ENCODE data around the gene PIP5K1C. TPM values are rescaled to one million over a fixed set of nuclear protein-coding genes. Genes with fewer than 3 reads are reported as not detected.

The PIP5K1C gene
- total and polyA plus RNA-seq, 9 of the 15 experiments (the other 6 are each of a cell fraction or from before 2014, with no cell fraction given): 0.38 to 22.1 (median 4.1) TPM

GRCh38 chr19:3623716-3624115 is 76.6 kb downstream of the PIP5K1C start:
- DNase-seq (ENCODE audit: extremely low read depth in 1 of 4, low spot score in 3 of 4) (no peak), FAIRE-seq (no peak), ATAC-seq (no peak)
- Histone ChIP-seq H3K27ac (ENCODE audit: extremely low read depth, low read depth, low read length) (no peak overlapping the region), H3K9me1 (ENCODE audit: control insufficient read depth, insufficient read depth, low read length) (no peaks in the 10 kb centered on the region), H2AFZ (ENCODE audit: low read depth, low read length) (no peak overlapping the region), H3K9me3 (replicated peaks; ENCODE audit: control insufficient read depth, insufficient read depth, low read depth, low read length) (no peaks in the 10 kb centered on the region), H4K20me1 (replicated peaks; ENCODE audit: control insufficient read depth, insufficient read depth, low read length) (peaks cover 11% of the 10 kb centered on the region; the same call in 1 of the 2 replicates), H3K27me3 (ENCODE audit: control insufficient read depth in 2 of 2, insufficient read depth in 2 of 2, low read length in 2 of 2) (no peaks in the 10 kb centered on the region), H3K79me2 (ENCODE audit: control insufficient read depth, insufficient read depth, low read length) (peaks cover 28% of the 10 kb centered on the region), H3K4me2 (ENCODE audit: insufficient read depth, low read length) (no peak overlapping the region), H3K9ac (ENCODE audit: insufficient read depth in 1 of 2, low read depth in 2 of 2, low read length in 2 of 2) (peak overlapping the region in 1 of 2 experiments; percentile 78; a peak in 2 of 4 replicates), H3K36me3 (ENCODE audit: control insufficient read depth, insufficient read depth, low read length) (peaks cover 52% of the 10 kb centered on the region; the same call in 1 of the 3 replicates), H3K4me1 (replicated peaks in 1 of 2; ENCODE audit: control insufficient read depth in 2 of 2, insufficient read depth in 2 of 2, low read length in 2 of 2) (peaks cover 0 to 61% of the 10 kb centered on the region in 2 experiments; a peak in 3 of 5 replicates), H3K4me3 (no peak overlapping the region)
- ChIA-PET POLR2A (interaction anchor here (0.5 to 2.2 kb wide), 5 partner anchors 15 to 909 kb away, joined by 3 to 7 read pairs (median 3); partner anchors contain the start of gene MFSD12), CTCF (ENCODE audit: low intra/inter-chr PET ratio) (no interaction called here)
- peak; percentile 56; the same call in 1 of the 2 replicates for TF ChIP-seq ZBTB33 (CRISPR knock-in tag; IDR thresholded peaks at IDR 0.05)
- peak; percentile 57; the same call in 1 of the 2 replicates for TF ChIP-seq RBFOX2 (IDR thresholded peaks at IDR 0.05; ENCODE audit: low read depth, low read length)
- no peak for TF ChIP-seq MBD2 (IDR thresholded peaks at IDR 0.05; ENCODE audit: borderline replicate concordance, low read depth)
- no peak for TF ChIP-seq GABPA (tag; conservative IDR thresholded peaks at IDR 0.05; ENCODE audit: low read depth)
- WGBS (ENCODE audit: insufficient coverage, low coverage, missing lambda C conversion rate): 96% methylated on average over 24 of the region's 34 CpGs
- no TSS peak for BruUV-seq (replicated peaks)
- intact Hi-C loops (cut with micrococcal nuclease): no loop called here
- in situ Hi-C loops (cut with MboI): no loop called here
